Measurements from ENCODE around the gene SLC25A21.
A peak's percentile ranks its signal among the peaks of the same experiment; 100 is the strongest.
"Not testable (repeated sequence)": the region's sequence is repeated elsewhere in the genome, so short reads cannot be mapped to it uniquely, and the experiment has no call there.

The SLC25A21 gene

DNA sequence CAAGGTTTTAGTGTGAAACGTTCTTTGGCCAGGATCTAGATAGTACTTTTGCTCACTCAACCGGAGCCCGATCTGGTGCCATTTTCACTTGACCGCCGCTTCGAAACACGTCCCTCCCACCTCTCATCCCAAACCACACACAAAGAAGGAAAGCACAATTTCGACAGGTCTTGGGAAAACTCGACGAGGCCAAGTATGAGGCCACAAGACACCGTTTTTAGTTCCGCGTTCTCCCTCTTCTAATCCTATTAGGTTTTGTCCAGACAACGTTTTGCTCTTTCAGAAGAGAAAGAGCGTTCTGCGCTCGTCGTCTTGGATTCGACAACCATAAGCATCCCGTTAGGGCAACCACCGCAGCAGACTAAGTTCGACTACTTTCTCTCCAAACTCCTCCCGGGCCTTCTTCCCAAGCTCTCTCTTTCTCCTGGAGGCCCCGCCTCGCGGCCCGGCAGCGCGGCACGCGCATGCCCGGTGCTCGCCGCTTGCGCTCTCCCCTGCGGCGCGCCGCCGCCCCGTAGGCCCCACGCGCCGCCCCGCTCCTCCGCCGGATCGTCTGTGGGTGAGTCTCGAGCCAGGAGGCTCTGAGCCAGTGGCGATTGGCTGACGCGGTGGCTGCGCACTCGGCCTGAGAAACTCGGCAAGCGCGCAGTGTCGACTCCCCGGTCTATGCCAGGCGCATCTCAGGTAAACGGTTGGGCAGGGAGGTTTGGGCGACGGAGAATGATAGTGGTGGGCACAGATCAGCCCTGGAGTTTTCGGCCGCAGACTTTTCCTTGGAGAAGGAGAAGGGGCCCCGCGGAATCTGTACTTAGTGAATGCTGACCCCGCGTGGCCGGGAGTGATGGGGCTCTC lies 25.2 kb upstream of the SLC25A21 start, which contains the start of gene MIPOL1:
MIPOL1 (plus strand) TSS at position 517 of the 852 bp plus-strand sequence. CDS start 49,952 bp downstream, outside the sequence.
- peaks cover 0 to 2% of the 10 kb centered on the region in 2 donors for H3K36me3 Mint-ChIP-seq
- H3K27me3 Mint-ChIP-seq: peaks cover 20 to 35% of the 10 kb centered on the region in 2 donors
- H3K4me1 Mint-ChIP-seq: peaks cover 6 to 14% of the 10 kb centered on the region in 2 donors
- ATAC-seq (replicated peaks): peak; percentile 84 to 85
- H3K9me3 Mint-ChIP-seq: peaks cover 0 to 5% of the 10 kb centered on the region in 2 donors
- DNase-seq: peak; percentile 2
- H3K27ac Mint-ChIP-seq: no peak within 1 kb of the TSS
- H3K4me3 Mint-ChIP-seq: peak within 1 kb of the TSS; percentile 77 to 83

DNA sequence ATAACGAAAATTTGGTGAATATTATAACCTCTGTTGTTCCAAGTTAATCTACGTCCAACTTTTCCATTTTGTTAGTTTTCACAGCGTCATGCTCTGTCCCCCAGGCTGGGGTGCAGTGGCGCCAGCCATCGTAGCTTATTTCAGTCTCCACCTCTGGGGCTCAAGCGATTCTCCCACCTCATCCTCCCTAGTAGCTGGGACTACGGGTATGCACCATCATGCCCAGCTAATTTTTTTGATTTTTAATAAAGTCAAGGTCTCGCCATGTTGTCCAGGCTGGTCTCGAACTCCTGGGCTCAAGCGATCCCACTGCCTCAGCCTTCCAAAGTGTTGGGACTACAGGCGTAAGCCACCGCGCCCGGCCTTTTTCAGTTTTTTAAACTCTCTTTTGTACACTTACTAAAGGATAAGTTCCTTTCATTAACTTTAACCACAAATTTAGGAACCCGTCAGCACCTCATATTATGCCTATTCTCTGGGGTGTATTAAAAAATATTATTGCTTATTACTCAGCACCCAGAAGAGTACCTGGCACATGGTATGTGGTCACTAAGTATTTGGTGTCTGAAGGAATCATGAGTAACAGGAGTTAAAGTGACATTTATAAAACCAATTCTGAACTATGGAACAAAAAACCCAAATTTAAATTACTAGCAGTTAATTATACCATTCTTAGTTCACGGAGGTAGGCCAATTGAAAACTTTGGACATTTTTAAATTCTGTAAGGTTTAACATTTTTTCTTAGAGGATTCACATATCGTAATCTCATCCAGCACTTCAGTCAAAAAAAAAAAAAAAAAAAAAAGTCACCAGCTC lies 24.4 kb upstream of the SLC25A21 start:
- Mint-ChIP-seq H3K27me3 (peaks cover 20 to 35% of the 10 kb centered on the region in 2 donors), H3K4me1 (peaks cover 6 to 14% of the 10 kb centered on the region in 2 donors), H3K9me3 (peaks cover 0 to 5% of the 10 kb centered on the region in 2 donors), H3K4me3 (peak overlapping the region; percentile 77 to 83), H3K36me3 (peaks cover 0 to 2% of the 10 kb centered on the region in 2 donors), H3K27ac (no peak overlapping the region)
- ATAC-seq (replicated peaks) (no peak), DNase-seq (no peak)

DNA sequence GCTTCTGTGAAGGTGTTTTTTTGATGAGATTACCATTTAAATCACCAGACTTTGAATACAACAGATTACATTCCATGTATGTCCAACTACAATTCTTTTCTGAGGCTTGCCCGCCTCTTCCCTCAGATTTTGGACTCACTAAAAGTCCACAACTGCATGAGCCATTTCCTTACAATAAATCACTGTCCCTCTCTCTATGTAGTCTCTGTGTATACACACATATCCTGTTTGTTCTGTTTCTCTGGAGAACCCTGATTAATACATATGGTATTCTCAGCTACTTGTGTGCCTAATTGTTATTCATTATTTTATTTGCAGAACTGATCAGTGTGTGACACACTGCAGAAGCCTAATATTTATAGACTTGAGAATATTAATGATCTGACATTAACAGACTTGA lies 22.9 kb upstream of the SLC25A21 start:
- H3K36me3 Mint-ChIP-seq: peaks cover 0 to 2% of the 10 kb centered on the region in 2 donors

DNA sequence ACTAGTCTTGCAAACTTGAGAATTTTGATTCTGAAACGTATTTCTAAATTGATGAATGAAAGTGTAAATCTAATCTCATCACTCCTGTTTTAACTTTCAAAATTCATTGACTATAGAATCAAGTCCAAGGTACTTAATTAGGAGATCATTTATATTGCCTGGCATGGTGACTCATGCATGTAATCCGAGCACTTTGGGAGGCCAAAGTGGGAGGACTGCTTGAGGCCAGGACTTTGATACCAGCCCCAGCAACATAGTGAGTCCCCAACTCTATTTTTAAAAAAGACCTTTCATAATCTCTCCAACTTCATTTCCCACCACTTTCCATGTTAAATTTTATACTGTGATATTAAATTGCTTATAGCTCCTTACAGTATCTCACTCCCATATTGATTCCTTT lies 22.3 kb upstream of the SLC25A21 start:
- Mint-ChIP-seq H3K27me3 (peaks cover 20 to 35% of the 10 kb centered on the region in 2 donors), H3K9me3 (peaks cover 0 to 9% of the 10 kb centered on the region in 2 donors), H3K4me1 (peaks cover 6 to 14% of the 10 kb centered on the region in 2 donors), H3K36me3 (peaks cover 0 to 2% of the 10 kb centered on the region in 2 donors), H3K27ac (no peak overlapping the region), H3K4me3 (no peak overlapping the region)
- DNase-seq: no peak
- ATAC-seq (replicated peaks): no peak

More for the DNA sequence above, 22.9 kb upstream of the SLC25A21 start:
- Mint-ChIP-seq H3K4me3 (no peak overlapping the region), H3K27ac (no peak overlapping the region), H3K27me3 (peaks cover 20 to 35% of the 10 kb centered on the region in 2 donors), H3K4me1 (peaks cover 6 to 14% of the 10 kb centered on the region in 2 donors), H3K9me3 (peaks cover 0 to 9% of the 10 kb centered on the region in 2 donors)
- ATAC-seq (replicated peaks) (no peak), DNase-seq (no peak)

DNA sequence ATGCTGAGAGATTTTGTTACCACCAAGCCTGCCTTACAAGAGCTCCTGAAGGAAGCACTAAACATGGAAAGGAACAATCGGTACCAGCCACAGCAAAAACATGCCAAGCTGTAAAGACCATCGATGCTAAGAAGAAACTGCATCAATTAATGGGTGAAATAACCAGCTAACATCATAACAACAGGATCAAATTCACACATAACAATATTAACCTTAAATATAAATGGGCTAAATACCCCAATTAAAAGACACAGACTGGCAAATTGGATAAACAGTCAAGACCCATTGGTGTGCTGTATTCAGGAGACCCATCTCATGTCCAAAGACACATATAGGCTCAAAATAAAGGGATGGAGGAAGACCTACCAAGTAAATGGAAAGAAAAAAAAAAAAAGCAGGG lies 17.3 kb upstream of the SLC25A21 start:
- H3K27me3 Mint-ChIP-seq; ATAC-seq (replicated peaks); DNase-seq; H3K27ac Mint-ChIP-seq; H3K4me3 Mint-ChIP-seq; H3K36me3 Mint-ChIP-seq; H3K4me1 Mint-ChIP-seq: not testable (repeated sequence)
- peaks cover 4 to 13% of the 10 kb centered on the region in 2 donors for H3K9me3 Mint-ChIP-seq

DNA sequence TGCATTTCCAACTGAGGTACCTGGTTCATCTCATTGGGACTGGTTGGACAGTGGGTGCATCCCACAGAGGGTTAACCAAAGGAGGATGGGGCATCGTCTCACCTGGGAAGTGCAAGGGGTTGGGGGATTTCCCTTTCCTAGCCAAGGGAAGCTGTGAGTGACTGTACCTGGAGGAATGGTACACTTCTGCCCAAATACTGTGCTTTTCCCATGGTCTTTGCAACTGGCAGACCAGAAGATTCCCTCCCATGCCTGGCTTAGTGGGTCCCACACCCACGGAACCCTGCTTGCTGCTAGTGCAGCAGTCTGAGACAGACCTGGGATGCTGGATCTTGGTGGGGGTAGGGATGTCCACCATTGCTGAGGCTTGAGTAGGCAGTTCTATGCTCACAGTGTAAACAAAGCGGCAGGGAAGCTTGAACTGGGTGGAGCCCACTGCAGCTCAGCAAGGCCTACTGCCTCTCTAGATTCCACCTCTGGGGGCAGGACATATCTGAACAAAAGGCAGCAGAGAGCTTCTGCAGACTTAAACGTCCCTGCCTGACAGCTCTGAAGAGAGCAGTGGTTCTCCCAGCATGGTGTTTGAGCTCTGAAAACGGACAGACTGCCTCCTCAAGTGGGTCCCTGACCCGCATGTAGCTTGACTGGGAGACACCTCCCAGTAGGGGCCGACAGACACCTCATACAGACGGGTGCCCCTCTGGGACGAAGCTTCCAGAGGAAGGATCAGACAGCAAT lies 15.6 kb upstream of the SLC25A21 start:
- not testable (repeated sequence) for H3K27ac Mint-ChIP-seq; ATAC-seq (replicated peaks); H3K36me3 Mint-ChIP-seq; DNase-seq; H3K4me1 Mint-ChIP-seq; H3K27me3 Mint-ChIP-seq; H3K4me3 Mint-ChIP-seq
- peaks cover 4 to 12% of the 10 kb centered on the region in 2 donors for H3K9me3 Mint-ChIP-seq

DNA sequence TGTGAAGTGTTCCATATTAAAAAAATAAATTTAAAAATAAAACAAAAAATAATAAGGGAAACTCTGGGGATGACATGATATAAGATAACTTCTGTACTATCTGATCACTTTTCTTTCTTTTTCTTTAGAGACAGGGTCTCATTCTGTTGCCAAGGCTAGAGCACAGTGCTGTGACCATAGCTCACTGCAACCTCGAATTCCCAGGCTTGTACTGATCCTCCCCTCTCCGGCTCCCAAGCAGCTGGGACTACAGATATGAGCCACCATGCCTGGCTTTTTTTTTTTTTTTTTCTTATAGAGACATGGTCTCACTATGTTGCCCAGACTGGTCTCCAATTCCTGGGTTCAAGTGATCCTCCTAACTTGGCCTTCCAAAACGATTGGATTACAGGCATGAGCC lies 14.9 kb upstream of the SLC25A21 start:
- ATAC-seq (replicated peaks) (no peak), DNase-seq (no peak)
- Mint-ChIP-seq H3K9me3 (peaks cover 4 to 10% of the 10 kb centered on the region in 2 donors), H3K36me3 (no peaks in the 10 kb centered on the region), H3K27ac (no peak overlapping the region), H3K4me3 (no peak overlapping the region), H3K4me1 (no peaks in the 10 kb centered on the region), H3K27me3 (no peaks in the 10 kb centered on the region)

DNA sequence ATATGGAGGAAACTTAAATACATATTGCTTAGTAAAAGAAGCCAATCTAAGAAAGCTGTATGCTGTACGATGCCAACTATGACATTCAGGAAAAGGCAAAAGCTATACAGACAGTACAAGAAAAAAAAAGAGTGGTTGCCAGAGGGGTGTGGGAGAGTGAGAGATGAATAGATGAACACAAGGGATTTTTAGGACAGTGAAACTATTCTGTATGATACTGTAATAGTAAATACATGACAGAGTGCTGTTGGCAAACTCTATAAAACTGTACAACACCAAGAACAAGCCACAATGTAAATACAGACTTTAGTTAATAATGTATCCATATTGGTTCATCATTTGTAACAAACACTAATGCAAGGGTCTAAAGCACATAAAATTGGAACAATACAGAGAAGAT lies 14.5 kb upstream of the SLC25A21 start:
- no peaks in the 10 kb centered on the region for H3K27me3 Mint-ChIP-seq
- H3K36me3 Mint-ChIP-seq: no peaks in the 10 kb centered on the region
- peaks cover 7 to 10% of the 10 kb centered on the region in 2 donors for H3K9me3 Mint-ChIP-seq
- no peak overlapping the region for H3K4me3 Mint-ChIP-seq
- DNase-seq (no peak), ATAC-seq (replicated peaks) (no peak)
- H3K4me1 Mint-ChIP-seq: no peaks in the 10 kb centered on the region
- no peak overlapping the region for H3K27ac Mint-ChIP-seq

DNA sequence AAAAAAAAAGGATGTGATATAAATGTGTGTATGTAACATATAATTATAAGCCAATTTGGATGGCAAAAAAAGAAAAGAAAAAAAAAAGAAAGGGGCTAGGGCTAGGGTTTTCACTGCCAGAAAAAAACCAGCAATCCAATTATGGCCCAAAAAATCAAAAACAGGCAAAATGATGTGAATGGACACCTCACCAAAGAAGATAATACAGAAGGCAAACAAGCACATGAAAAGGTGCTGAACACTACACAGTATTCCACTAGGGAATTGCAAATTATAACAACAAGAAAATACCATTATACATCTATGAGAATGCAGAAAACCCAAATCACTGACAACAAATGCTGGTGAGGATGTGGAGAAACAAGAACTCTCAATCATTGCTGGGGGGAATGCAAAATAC lies 13.3 kb upstream of the SLC25A21 start:
- Mint-ChIP-seq H3K4me3 (no peak overlapping the region), H3K4me1 (no peaks in the 10 kb centered on the region), H3K9me3 (peaks cover 7 to 8% of the 10 kb centered on the region in 2 donors), H3K36me3 (no peaks in the 10 kb centered on the region), H3K27ac (no peak overlapping the region), H3K27me3 (no peaks in the 10 kb centered on the region)
- ATAC-seq (replicated peaks) (no peak), DNase-seq (no peak)

DNA sequence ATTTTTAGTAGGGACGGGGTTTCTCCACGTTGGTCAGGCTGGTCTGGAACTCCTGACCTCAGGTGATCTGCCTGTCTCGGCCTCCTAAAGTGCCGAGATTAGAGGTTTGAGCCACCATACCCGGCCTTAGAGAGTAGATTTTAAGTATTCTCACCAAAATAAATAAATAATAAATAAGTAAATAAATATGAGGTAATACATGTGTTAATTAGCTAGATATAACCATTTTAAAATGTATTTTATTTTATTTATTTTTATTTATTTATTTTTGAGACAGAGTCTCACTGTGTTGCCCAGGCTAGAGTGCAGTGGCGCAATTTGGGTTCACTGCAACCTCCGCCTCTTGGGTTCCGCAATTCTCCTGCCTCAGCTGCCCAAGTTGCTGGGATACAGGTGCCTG lies 12.1 kb upstream of the SLC25A21 start:
- H3K4me1 Mint-ChIP-seq; DNase-seq; H3K27ac Mint-ChIP-seq; ATAC-seq (replicated peaks); H3K9me3 Mint-ChIP-seq; H3K27me3 Mint-ChIP-seq; H3K36me3 Mint-ChIP-seq; H3K4me3 Mint-ChIP-seq: not testable (repeated sequence)

DNA sequence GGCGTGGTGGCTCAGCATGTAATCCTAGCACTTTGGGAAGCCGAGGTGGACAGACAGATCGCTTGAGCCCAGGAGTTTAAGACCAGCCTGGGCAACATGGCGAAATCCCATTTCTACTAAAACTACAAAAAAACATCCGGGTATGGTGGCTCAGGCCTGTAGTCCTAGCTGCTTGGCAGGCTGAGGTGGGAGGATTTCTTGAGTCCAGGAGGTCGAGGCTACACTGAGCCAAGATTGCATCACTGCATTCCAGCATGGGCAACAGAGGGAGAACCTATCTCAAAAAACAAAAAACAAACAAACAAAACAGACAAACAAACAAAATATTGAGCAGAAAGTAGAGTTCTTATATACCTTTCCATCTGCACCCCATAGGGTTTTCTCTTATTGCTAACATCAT lies 9.0 kb upstream of the SLC25A21 start:
- Mint-ChIP-seq H3K36me3 (no peaks in the 10 kb centered on the region), H3K4me3 (no peak overlapping the region), H3K4me1 (no peaks in the 10 kb centered on the region), H3K27me3 (no peaks in the 10 kb centered on the region), H3K27ac (no peak overlapping the region), H3K9me3 (peaks cover 1 to 3% of the 10 kb centered on the region in 2 donors)
- no peak for ATAC-seq (replicated peaks)
- DNase-seq: no peak

DNA sequence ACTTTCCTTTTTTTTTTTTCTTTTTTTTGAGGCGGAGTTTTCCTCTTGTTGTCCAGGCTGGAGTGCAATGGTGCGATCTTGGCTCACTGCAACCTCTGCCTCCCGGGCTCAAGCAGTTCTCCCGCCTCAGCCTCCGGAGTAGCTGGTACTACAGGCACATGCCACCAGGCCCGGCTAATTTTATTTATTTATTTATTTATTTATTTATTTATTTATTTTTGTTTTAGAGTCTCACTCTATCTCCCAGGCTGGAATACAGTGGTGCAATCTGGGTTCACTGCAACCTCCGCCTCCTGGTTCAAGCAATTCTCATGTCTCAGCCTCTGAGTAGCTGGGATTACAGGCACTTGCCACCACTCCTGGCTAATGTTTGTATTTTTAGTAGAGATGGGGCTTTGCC lies 8.5 kb upstream of the SLC25A21 start:
- not testable (repeated sequence) for DNase-seq; ATAC-seq (replicated peaks); H3K36me3 Mint-ChIP-seq; H3K4me3 Mint-ChIP-seq; H3K9me3 Mint-ChIP-seq; H3K27me3 Mint-ChIP-seq; H3K27ac Mint-ChIP-seq; H3K4me1 Mint-ChIP-seq

DNA sequence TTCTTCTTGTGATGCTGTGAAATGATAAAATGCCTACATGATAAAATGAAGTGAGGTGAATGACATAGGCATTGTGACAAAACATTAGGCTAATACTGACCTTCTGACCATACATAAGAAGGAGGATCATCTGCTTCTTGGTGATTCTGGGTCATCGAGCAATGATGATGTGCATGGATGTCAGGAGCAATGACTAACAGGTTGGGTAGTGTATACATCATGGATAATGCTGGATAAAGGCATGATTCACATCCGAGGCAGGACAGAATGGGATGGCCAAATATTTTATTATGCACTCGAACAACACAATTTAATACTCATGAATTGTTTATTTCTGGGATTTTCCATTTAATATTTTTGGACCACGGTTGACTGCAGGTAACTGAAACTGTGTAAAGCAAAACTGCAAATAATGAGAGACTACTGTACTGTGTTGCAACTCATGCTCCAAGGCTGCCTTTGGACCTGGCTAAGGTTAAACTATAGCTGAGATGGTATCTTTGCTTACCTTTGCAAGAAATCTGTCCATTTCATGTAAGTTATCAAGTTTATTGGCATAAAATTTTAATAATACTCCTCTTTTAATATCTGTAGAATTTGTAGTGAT lies 7.6 kb upstream of the SLC25A21 start:
- no peak for DNase-seq
- H3K27me3 Mint-ChIP-seq: no peaks in the 10 kb centered on the region
- ATAC-seq (replicated peaks): no peak
- no peaks in the 10 kb centered on the region for H3K36me3 Mint-ChIP-seq
- H3K4me3 Mint-ChIP-seq: no peak overlapping the region
- H3K27ac Mint-ChIP-seq: no peak overlapping the region
- no peaks in the 10 kb centered on the region for H3K4me1 Mint-ChIP-seq
- H3K9me3 Mint-ChIP-seq: peaks cover 1 to 3% of the 10 kb centered on the region in 2 donors

Measured in stimulated activated naive B cell treated with anti-CD40 and anti-IgM and Interleukin-4, amounts not matched to agents 10 μg/mL and 1 μg/mL and 100 μg/mL, for 72 hours (primary cell).